ENCODE data around the gene ITGB6. TPM values are rescaled to one million over a fixed set of nuclear protein-coding genes. Genes with fewer than 3 reads are reported as not detected.
A peak's percentile ranks its signal among the peaks of the same experiment; 100 is the strongest.

Gene ITGB6
- polyA plus RNA-seq, 3 donors = 12.2 to 18.8 (median 13.9) TPM

DNA sequence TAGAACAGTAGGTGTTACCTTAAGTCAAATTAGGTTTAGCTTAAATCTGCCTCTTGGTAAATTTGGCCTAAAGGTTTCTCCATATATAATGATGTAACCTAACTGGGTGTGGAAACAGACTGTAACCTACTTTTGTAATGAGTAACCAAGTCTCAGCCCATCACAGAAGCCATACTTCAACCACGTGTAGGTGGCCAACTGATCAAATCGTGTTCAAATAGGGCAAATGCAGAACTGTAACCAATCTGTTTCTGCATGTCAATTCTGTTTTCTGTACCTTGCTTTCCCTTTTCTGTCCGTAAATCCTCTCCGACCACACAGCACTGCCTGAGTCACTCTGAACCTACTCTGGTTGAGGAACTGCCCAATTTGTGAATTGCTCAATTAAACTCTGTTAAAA lies 103.7 kb downstream of the ITGB6 start:
- DNase-seq = no peak

DNA sequence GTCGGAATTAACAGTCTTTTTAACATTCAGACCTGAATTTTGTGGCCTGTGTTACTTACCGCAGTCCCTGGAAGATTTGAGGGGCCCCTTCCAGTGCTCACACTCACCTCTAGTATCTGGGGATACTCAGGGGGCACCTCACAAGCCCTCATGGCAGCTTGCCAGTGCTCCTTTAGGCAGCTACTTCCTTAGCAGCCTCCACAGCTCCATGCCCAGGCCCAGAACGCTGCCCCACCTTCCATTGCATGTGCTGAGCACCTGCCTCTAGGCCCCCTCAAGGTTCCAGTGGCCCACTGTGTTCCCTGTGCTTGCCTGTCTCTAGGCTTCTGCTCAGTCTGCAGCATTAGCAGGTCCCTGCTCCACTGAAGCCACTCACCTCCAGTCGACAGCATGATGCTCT lies 107.6 kb downstream of the ITGB6 start:
- DNase-seq = no peak

DNA sequence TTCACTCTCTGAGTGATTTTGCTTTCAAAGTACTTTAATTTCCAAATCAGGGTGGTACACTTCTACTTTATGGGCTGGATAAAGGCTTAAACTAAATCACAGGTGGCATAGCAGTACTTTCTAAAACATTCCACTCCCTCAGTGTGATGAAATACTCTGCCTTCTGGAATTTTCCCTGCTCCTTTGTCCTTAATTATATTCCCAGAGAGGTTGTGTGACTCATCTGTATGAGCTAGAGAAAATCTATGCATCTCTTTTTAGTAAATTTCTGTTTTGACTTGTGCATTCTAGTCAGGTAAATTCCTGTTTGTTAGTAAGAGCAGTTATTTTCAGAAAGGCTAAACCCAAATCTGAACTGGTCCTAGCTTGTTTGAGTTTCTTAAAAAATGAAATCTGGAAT lies 108.7 kb downstream of the ITGB6 start:
- no peak for DNase-seq

DNA sequence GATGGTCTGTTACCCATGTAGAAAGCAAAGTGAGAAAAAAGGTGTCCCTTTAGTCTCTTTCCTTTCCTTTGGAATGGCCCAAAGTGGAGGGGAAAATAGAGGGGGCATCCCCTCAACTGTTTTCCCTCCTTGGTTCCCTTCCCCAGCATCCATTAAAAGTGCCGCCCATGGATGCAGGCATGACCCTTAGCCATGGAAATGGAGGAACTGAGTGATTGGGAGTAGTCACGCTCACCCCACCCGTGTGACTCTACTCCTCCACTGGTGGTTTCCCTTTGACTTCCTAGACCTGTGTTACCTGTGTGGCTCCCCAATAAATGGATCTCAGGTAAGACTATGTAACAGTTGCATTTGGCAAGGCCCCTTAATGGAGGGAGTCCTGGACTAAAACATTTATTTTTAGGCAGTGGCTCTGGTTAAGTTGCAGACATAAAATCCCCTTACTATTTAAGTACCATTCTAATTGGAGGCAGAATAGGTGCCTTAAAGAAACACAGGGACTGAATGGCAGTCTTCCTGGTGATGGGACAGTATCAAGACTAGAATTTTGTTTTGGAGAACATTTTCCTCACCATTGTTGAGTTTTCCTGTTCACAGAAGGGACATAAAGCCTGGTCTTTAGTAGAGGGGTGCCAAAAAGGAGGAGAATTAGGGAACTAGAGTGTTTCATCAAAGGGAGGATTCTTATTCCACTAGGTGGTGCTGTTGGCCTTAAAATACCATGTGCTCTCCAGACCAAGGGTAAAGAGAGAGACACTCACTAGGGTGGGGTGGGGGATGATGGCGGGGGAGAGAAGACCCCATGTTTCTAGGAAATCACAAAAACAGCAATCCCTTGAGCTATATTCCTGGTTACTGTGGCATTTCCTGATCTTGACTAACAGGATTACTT lies 112.0 kb downstream of the ITGB6 start:
- no peak for DNase-seq

DNA sequence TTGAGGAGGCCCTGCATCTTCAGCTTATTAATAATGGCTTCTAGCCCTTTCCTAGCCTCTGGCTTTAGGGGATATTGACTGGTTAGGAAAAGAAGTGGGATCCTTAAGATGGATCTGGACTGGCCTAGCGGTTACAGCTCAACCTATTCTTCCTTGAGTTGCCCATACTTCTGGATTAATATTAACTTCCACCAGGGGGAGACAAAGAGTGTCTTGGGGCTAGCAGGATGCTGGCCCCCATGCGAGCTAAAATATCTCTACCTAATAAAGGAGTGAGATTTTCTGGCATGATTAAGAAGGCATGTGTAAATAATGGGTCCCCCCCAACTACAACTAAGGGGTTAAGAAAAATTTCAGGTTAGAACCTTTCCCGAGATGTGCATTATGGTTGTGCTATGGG lies 114.4 kb downstream of the ITGB6 start:
- DNase-seq = no peak

DNA sequence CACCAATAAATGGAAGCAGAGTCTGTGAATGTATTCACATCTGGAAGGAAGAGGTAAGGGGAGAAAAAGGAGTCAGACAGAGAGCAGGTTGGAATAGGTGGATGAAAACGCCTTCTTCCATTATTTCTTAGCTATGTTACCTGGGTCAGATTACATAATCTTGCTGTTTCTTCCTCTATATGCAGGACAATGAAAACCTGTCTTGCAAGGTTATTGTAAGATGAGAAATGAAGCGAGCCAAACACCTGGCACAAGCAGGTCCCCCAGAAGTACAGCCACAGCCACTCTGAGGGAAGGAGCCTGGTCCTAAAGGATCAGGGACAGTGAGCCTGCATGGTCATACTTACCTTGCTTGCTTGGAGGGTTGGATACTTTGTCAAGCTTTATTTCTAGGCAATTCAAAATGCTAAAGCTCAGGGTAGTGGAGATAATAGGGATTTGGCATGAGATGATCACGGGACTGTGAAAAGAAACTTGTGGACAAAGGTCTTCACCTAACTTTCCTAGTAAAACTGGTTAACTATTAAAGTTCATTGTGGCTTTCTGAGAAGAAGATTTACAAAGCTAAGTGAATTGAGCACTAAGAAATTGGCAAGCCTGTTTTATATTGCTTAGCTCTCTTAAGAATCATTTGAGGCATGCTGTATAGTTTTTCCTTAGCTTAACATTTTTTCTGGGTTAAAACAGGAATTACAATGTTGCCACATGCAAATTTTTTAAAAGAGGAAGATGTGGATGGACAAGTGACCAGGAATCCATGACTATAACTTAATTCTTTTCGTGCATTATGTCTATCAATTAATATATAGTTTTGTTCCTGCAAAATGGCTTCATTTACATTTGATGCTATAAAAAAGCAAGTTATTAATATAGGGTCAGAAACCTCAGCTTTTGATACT lies 121.9 kb downstream of the ITGB6 start:
- DNase-seq = no peak

DNA sequence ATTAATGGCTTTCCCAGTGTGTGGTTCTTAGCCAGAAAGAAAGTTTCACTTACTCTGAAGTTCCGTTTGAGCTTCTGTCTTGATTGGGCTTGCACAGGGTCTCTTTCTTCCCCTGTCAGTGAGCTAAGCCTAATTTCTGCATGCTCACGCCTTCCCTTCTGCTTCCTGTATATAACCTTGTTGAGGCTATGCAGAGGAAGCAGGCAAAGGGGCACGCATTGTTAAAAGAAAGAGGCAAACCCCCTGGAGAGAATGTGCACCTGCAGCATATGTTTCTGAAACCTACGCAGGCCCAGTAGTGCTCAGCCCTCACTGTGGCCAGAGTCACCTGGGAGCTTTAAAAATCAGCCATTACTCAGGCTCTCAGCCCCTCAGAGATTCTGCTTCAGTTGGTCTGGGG lies 123.2 kb downstream of the ITGB6 start:
- no peak for DNase-seq

DNA sequence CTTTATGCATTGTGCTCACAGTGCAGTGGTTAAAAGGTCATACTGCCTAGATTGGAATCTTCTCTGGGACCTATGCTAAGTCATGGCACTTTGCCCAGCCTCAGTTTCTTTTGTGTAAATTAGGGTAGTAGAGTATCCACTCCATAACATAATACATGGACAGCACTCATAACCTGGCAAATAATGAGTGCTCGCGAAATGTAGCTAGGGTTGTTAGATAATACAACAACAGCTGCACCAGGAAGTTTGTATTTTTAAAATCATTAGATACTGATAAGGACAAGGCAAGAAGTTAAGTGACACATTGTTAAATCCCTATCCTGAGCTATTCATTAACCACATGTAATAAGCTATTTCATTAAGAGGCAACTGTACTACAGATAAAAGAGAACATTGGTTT lies 123.8 kb downstream of the ITGB6 start:
- no peak for DNase-seq

DNA sequence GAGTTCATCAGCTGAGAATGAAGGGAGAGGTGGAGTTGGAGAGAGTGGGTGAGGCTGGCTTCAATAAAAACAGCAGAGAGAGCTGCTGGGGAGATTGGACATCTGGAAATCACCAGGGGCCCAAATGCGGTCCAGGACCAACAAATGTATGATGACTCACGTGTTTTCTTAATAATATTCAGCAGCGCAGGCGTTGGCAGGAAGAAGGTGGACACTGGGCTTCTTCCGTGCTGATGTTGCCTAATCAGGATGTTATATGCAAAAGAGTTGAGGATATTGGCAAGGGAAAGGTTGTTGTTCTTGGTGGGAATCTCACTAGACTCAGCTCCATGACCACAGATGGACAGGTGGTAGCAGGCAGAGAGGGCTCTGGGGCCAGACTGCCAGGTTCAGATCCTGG lies 124.9 kb downstream of the ITGB6 start:
- no peak for DNase-seq

DNA sequence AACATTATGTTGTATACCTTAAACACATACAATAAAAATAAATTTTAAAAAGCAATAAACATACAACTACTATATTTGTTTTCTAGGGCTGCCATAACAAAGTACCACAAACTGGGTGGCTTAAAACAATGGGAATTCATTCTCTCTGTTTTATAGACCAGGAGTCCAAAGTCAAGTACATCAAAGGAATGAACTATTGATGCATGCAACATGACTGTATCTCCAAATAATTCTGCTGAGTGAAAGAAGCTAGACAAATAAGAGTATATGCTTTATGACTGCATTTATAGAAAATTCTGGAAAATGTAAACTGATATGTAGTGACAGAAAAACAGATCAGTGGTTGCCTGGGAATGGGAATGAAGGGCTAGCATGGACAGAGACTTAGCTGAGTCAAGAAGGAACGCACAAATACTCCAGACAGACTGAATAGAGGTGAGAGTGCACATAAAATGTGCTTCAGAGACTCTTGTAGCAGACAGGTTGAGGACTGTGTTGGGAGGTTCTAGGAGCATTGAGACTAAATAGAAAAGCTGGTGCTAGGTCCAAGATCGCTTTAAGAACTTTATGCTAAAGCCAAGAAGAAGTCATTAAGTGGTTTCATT lies 126.7 kb downstream of the ITGB6 start:
- DNase-seq = no peak

DNA sequence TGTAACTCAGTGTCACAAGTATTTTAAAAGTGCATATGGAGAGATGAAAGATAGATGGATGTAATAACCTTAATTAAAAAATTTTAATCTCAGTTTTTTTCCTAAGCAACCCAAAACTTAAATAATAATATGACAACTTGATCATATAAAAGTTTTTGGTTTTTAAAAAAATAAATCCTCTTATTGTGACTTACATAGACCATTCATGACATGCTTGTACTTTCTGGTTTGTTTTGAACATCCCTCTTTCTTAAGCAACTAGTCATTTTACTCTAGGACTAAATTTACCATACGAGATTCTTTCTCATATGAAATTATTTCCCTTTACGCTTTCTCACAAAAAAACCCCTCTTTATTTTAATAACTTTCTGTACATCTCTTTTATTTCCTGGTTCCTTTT lies 131.2 kb downstream of the ITGB6 start:
- DNase-seq = no peak

DNA sequence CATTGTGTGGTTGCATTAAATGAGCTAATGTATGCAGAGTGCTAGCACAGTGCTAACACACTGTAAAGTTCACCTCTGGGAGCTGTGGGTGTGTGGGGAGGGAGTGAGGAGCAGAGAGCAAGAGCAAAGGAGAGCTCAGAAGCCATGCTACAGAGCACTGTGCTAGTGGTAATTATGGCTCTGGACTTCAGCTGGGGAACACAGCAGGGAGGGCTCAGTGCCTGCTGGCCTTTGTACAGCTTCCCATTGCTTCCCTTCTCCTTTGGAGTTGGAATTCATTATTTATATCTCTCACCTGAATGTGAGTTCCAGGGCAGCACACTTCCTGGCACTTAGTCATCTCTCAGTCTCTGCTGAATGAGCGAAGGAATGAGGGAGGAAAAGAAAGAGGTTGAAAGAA lies 135.2 kb downstream of the ITGB6 start:
- DNase-seq = no peak

DNA sequence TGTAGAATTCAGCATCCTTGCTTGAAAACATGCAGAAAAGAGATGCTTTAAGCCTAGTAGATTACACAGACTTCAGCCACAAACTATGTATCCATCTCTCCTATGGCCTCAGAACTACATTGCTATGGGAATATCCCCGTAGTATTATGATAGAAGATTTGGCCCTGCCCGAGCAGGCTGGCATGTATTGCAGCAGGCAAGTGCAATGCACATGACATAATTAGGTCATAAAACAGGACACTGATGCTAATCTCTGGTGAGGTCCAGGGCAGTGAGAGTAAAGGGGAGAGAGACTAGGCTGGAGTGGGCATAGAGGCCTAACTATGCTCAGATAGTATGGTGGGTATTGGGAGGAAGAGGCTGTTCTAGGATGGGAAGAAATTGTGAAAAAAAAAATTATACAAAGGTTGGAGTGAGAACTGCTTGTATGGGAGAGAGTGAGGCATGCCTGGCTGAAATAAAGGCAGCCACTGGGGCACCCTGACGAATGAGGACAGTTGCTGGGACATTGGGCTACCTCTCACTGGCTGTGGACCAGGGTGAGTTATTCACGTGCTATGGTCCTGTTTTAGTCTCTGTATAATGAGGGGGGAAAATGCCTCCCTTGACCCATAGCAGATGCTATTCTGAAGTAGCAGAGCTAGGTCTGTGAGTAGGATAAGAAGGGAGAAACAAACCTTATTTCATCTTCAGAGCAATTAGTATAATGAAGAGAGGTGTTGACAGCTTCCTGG lies 136.0 kb downstream of the ITGB6 start:
- no peak for DNase-seq

DNA sequence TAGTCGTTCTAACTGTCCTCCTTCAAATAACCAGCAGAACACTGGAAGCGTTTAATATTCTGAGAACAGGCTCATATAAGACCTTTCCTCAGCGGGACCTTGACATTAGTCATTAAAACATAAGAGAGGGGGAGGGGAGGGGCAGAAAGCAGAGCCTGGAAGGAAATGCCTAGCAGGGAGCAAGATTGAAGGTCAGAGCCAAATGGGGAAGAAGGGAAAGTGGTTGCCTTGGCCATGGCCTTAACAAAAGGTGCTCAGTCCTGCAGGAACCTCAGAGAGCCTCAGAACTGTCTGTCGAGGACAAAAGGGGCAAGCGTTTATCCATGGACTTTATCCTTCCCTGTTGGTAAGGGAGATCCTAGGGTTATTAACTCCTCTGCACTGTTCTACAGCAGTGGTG lies 136.8 kb downstream of the ITGB6 start:
- no peak for DNase-seq

DNA sequence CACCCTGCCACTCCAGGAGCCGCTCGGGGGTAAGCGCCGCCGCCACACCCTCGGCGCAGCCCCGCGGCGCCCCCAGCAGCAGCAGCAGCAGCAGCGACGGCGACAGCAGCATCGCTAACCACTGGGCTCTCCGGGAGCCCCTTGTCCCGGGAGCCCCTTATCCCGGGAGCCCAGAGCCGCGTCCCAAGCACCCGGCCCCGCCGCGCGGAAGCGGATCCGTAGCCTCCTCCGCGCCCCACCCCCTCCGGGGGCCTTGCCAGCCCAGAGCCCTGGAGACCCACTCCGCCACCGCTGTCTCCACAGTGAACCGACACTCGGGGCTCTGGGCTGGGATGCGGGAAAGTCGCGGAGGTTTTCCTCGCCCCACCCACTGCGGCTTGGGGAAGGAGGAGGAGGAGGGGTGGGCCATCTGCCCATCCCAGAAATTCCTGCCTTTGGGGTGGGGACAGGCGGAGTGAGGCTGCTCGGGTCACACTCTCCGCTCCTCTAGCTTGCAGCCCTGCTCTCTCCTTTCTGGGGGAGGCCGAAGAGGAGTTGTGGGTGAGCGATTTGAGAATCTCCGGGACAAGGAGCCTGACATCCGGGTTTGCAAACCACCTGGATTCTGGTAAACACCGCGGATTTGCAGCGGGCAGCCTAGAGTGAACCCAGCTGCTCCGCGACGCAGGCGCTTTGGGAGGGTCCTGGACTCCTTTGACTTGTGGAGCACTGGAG lies 137.6 kb downstream of the ITGB6 start, which contains the start of gene PLA2R1:
PLA2R1 (minus strand) TSS at position 324 of the 714 bp plus-strand sequence; CDS start at position 112, 212 bp downstream.
- peak; percentile 64 for DNase-seq

DNA sequence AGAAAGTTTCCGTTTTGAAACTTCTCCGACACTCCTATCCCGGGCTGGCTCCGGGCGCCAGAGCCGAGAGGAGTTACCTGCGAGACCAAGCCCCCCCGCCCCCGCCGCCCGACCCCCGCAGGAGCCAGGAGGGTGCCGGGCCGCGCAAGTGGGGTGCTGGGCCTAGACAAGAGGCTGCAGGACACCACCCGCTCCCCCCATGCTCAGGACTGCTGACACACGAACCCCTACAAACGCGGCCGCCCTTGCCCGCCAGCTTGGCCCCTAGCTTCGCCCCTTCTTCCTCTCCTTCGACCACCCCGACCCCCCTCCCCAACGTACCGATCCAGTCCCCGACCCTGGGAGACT lies 138.2 kb downstream of the ITGB6 start:
- DNase-seq = no peak

DNA sequence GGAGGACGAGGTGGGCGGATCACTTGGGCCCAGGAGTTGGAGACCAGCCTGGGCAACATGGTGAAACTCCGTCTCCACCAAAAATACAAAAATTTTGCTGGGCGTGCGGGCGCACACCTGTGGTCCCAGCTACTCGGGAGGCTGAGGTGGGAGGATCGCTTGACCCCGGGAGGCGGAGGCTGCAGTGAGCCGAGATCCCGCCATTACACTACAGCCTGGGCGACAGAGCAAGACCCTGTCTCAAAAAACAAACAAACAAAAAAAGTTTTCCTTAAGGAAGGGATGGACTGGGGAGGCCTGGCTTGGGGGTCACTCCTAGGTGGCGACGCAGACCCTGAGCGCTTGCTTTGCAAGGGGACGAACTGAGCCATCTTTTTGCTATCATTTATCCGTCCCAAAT lies 138.5 kb downstream of the ITGB6 start:
- DNase-seq = no peak

DNA sequence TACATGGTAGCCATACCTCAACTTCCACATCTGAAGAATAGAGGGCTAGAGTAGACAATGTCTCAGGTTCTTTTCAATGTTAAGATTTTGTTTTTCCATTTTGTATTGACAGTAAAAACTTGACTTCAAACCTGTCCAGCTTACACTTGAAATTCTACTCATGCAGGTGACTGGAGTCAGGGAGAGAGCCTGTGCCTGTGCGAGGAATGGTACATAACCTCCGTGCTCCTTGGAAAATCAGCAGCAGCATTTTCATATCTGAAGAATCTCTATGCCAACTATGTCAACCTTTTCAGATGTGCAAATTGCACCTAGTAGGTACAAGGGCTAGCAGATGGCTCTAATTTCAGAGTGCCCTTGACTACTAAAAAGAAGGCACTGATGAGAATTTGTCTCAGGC lies 139.8 kb downstream of the ITGB6 start:
- no peak for DNase-seq

DNA sequence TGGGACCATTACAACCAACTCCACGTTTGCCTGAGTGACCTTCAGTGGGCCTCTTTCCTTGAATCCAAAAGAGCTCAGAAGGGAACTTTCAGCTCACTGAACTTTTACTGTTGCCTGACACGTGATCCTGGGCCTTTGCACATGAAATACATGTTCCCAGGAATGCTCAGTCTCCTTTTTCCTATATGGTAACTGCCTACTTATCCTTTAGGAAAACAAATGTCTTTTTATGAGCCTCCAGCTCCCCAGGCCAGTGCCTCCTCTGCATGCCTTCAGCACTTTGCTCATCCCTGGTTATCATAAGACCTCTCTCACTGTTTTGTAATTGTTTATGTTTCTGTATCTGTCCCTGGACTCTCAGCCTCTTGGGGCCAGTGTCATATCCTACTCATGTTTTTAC lies 142.7 kb downstream of the ITGB6 start:
- no peak for DNase-seq

DNA sequence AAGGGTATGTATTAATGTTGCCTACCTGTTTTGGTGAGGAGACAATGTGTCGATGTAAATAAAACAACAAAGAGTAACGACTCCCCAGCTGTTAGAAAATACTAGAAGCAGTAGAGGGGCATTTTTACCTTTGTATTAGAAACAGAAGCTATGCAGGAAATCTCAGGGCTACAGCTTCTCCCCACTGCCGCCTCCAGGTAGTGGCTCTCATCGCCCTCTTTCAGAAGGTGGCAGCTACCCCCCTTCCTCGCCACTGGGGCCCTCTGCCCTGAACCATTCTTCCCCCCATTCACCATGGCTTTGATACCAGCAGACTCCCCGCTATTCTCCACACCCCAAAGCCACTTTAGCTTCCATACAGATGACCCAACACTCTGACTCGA lies 144.4 kb downstream of the ITGB6 start:
- DNase-seq = no peak

All from renal pelvis (tissue), 4 donors.